ENCODE measurements around the gene APOM. TPM values are rescaled to one million over a fixed set of nuclear protein-coding genes. Genes with fewer than 3 reads are reported as not detected.

The APOM gene
- total and polyA plus RNA-seq, 2 donors from 2014 or later: 4.6 to 154 TPM

DNA sequence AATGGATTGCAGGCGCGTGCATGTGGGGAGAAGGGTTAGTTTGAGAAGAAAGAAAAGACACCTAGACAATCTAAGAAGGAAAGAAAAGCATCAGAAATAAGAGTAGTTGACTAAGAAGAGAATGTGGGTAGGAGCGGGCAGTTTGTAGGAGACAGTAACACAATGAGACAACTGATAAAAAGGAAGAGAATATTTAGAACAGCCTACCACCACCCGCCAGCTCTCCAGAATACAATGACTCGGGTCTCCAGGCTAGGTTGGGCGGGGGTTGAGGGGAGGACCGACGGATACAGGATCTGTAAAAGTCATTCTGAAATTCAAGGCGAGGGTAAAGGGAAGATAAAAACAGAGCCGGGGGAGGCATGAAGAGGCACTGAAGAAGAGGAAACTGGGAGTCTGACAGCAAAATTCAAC, 46.7 kb downstream of the APOM start:
- Histone ChIP-seq H3K27me3 (ENCODE audit: control insufficient read depth, insufficient read depth, low read length) (no peaks in the 10 kb centered on the region), H3K9ac (ENCODE audit: low read length in 3 of 3) (peak overlapping the region; percentile 81 to 96 (median 88)), H3K4me3 (ENCODE audit: low read length in 3 of 3) (peak overlapping the region; percentile 89 to 98 (median 96)), H3K4me1 (ENCODE audit: control insufficient read depth in 2 of 3, insufficient read depth in 2 of 3, low read depth in 1 of 3, low read length in 3 of 3) (peaks cover 0 to 10% (median 9%) of the 10 kb centered on the region in 3 donors), H3K9me3 (ENCODE audit: control insufficient read depth in 2 of 3, insufficient read depth in 1 of 3, low read length in 3 of 3) (no peaks in the 10 kb centered on the region), H3K36me3 (ENCODE audit: control insufficient read depth in 2 of 3, insufficient read depth in 3 of 3, low read length in 3 of 3) (peaks cover 0 to 3% (median 3%) of the 10 kb centered on the region in 3 donors), H3K27ac (ENCODE audit: low read depth in 2 of 2, low read length in 2 of 2) (peak overlapping the region; percentile 92 to 95)
- intact Hi-C loops (cut with DNase I): no loop called here
- TF ChIP-seq, protein P1, sequence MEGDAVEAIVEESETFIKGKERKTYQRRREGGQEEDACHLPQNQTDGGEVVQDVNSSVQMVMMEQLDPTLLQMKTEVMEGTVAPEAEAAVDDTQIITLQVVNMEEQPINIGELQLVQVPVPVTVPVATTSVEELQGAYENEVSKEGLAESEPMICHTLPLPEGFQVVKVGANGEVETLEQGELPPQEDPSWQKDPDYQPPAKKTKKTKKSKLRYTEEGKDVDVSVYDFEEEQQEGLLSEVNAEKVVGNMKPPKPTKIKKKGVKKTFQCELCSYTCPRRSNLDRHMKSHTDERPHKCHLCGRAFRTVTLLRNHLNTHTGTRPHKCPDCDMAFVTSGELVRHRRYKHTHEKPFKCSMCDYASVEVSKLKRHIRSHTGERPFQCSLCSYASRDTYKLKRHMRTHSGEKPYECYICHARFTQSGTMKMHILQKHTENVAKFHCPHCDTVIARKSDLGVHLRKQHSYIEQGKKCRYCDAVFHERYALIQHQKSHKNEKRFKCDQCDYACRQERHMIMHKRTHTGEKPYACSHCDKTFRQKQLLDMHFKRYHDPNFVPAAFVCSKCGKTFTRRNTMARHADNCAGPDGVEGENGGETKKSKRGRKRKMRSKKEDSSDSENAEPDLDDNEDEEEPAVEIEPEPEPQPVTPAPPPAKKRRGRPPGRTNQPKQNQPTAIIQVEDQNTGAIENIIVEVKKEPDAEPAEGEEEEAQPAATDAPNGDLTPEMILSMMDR (IDR thresholded peaks at IDR 0.05; ENCODE audit: borderline replicate concordance, extremely low read depth, insufficient read depth): no peak
- DNase-seq: no peak
- no peak for FAIRE-seq

DNA sequence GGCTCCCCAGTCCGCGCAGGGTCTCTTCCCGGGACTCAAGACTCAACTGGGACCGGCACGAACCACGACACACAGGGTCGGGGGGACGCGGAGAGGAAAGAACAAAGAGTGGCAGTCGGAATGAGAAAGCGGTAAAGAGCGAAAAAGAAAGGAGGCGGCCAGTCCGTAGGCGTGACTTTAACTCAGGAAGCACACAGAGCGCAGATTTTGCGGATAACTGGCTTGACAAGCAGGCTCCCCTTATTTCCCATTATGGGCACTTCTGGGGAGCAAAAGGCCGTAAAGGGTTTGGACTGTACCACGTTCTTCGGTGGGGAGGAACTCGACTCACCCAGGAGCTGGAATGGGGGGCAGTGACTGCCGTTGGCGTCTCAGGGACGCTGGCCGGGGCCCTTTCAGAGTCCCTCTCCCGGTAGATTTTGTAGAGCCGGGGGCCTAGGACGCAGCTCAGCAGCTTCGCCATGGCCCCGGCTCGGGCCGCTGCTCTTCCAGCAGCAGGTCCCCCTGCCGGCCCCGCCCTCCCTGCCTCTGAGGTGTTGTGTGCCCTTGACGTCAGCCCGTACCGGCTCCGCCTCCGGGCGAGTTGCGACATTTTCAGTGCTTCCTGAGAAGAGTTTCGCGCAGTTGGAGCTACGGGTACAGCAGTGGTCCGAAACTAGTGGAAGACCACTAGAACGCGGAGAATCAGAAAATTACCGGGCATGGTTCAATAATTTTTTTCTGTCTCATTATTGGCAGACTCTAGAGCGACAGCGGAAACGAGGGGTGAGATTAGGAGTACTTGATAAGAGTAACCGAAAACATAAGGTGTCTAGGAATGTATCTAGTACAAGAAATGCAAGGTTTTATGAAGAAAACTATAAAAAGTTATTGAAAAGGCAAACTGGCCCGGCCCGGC, 47.4 kb downstream of the APOM start, which contains the start of gene ABHD16A:
Gene ABHD16A (minus strand): TSS at position 506 of the 898 bp plus-strand sequence. CDS start 43 bp downstream, at position 463.
- FAIRE-seq (no peak), DNase-seq (peak; percentile 99 to 100 (median 99))
- H3K9ac ChIP-seq (ENCODE audit: low read length in 3 of 3): peak within 1 kb of the TSS; percentile 81 to 96 (median 88)
- peaks cover 0 to 10% (median 9%) of the 10 kb centered on the region in 3 donors for H3K4me1 ChIP-seq (ENCODE audit: control insufficient read depth in 2 of 3, insufficient read depth in 2 of 3, low read depth in 1 of 3, low read length in 3 of 3)
- no peaks in the 10 kb centered on the region for H3K27me3 ChIP-seq (ENCODE audit: control insufficient read depth, insufficient read depth, low read length)
- peaks cover 0 to 3% (median 0%) of the 10 kb centered on the region in 3 donors for H3K36me3 ChIP-seq (ENCODE audit: control insufficient read depth in 2 of 3, insufficient read depth in 3 of 3, low read length in 3 of 3)
- peak within 1 kb of the TSS; percentile 89 to 98 (median 96) for H3K4me3 ChIP-seq (ENCODE audit: low read length in 3 of 3)
- H3K27ac ChIP-seq (ENCODE audit: low read depth in 2 of 2, low read length in 2 of 2): peak within 1 kb of the TSS; percentile 92 to 95
- intact Hi-C loops (cut with DNase I): no loop called here
- TF ChIP-seq, protein P1 (IDR thresholded peaks at IDR 0.05; ENCODE audit: borderline replicate concordance, extremely low read depth, insufficient read depth): peak; percentile 10
- no peaks in the 10 kb centered on the region for H3K9me3 ChIP-seq (ENCODE audit: control insufficient read depth in 2 of 3, insufficient read depth in 1 of 3, low read length in 3 of 3)

DNA sequence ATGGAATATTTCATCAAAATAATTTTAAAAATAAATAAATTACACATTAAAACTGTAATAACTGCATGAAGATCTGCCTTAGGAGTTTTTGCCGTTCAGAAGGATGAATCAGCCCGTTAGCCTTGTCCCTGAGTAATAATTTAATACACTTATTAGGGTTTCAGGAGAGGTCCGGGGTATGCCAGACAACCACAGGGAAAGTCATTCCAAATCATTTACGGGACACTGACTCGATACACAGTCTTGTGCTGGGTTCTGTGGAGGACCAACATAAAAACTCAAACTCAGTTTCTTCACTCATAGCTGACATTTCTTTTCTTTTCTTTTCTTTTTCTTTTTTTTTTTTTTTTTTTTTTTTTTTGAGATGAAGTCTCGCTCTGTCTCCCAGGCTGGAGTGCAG, 50.2 kb downstream of the APOM start:
- H3K27me3 ChIP-seq (ENCODE audit: control insufficient read depth, insufficient read depth, low read length): no peaks in the 10 kb centered on the region
- TF ChIP-seq, protein P1 (IDR thresholded peaks at IDR 0.05; ENCODE audit: borderline replicate concordance, extremely low read depth, insufficient read depth): no peak
- no peak for FAIRE-seq
- H3K36me3 ChIP-seq (ENCODE audit: control insufficient read depth in 2 of 3, insufficient read depth in 3 of 3, low read length in 3 of 3): peaks cover 0 to 1% (median 0%) of the 10 kb centered on the region in 3 donors
- no peak overlapping the region for H3K4me3 ChIP-seq (ENCODE audit: low read length in 3 of 3)
- DNase-seq: no peak
- H3K4me1 ChIP-seq (ENCODE audit: control insufficient read depth in 2 of 3, insufficient read depth in 2 of 3, low read depth in 1 of 3, low read length in 3 of 3): peaks cover 0 to 10% (median 7%) of the 10 kb centered on the region in 3 donors
- no peak overlapping the region for H3K27ac ChIP-seq (ENCODE audit: low read depth in 2 of 2, low read length in 2 of 2)
- intact Hi-C loops (cut with DNase I): no loop called here
- no peaks in the 10 kb centered on the region for H3K9me3 ChIP-seq (ENCODE audit: control insufficient read depth in 2 of 3, insufficient read depth in 1 of 3, low read length in 3 of 3)
- H3K9ac ChIP-seq (ENCODE audit: low read length in 3 of 3): no peak overlapping the region
